Measurements from ENCODE around the gene FOXP1.
A peak's percentile ranks its signal among the peaks of the same experiment; 100 is the strongest.

The FOXP1 gene

GRCh38 chr3:71583566-71584393 lies at the start of gene FOXP1:
FOXP1 (minus strand) TSS chr3:71583728; CDS start chr3:71198381, 385,347 bp downstream.
- Histone ChIP-seq H3K4me2 (ENCODE audit: low read length) (peak within 1 kb of the TSS; percentile 98), H3K27me3 (ENCODE audit: control insufficient read depth, low read length) (no peaks in the 10 kb centered on the region), H3K4me1 (ENCODE audit: control insufficient read depth, low read length) (peaks cover 29% of the 10 kb centered on the region), H3K27ac (ENCODE audit: low read depth, low read length) (peak within 1 kb of the TSS; percentile 92), H3K4me3 (ENCODE audit: low read length) (peak within 1 kb of the TSS; percentile 81), H3K79me2 (ENCODE audit: control insufficient read depth, low read length) (peaks cover 78% of the 10 kb centered on the region), H3F3A (ENCODE audit: control insufficient read depth, insufficient read depth) (peaks cover 40% of the 10 kb centered on the region), H3K36me3 (ENCODE audit: control insufficient read depth, low read length) (peaks cover 42% of the 10 kb centered on the region), H4K20me1 (ENCODE audit: control insufficient read depth, insufficient read depth, low read depth, low read length) (no peaks in the 10 kb centered on the region), H3K9me2 (replicated peaks; ENCODE audit: control insufficient read depth, low read length) (no peaks in the 10 kb centered on the region), H3K9me3 (ENCODE audit: control insufficient read depth, insufficient read depth, low read length) (no peaks in the 10 kb centered on the region)
- TF ChIP-seq EZH2phosphoT487 (IDR thresholded peaks at IDR 0.05; ENCODE audit: borderline replicate concordance, low read length): no peak
- TF ChIP-seq, protein P1, sequence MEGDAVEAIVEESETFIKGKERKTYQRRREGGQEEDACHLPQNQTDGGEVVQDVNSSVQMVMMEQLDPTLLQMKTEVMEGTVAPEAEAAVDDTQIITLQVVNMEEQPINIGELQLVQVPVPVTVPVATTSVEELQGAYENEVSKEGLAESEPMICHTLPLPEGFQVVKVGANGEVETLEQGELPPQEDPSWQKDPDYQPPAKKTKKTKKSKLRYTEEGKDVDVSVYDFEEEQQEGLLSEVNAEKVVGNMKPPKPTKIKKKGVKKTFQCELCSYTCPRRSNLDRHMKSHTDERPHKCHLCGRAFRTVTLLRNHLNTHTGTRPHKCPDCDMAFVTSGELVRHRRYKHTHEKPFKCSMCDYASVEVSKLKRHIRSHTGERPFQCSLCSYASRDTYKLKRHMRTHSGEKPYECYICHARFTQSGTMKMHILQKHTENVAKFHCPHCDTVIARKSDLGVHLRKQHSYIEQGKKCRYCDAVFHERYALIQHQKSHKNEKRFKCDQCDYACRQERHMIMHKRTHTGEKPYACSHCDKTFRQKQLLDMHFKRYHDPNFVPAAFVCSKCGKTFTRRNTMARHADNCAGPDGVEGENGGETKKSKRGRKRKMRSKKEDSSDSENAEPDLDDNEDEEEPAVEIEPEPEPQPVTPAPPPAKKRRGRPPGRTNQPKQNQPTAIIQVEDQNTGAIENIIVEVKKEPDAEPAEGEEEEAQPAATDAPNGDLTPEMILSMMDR (IDR thresholded peaks at IDR 0.05; ENCODE audit: low read depth, low read length, poor library complexity, severe bottlenecking): no peak

DNA sequence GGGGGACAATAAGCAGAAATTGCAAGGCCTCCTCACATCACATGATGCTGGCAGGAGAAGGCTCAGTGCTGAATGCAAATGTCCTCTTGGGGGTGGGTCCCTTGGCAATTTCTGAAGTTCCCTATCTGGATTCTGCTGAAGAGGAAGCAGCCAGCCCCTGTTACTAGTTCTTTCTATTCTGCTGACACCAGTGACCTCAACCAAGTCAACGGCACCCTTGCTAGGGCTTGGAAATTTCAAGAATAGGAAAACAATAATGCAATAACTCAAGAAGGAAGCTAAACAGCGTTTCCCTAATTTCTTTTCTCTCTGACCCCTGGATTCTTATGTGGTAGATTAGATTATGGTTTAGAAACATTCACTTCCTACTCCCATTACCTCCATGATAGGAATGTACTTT lies 46.2 kb upstream of the FOXP1 start:
- Histone ChIP-seq H3K4me1 (ENCODE audit: control insufficient read depth, low read length) (0 out of 2 replicates have a peak, but pooled peaks cover 5% of the 10 kb centered on the region), H3K9me3 (ENCODE audit: control insufficient read depth, insufficient read depth, low read length) (no peaks in the 10 kb centered on the region; the same call in 1 of the 2 replicates), H3K4me2 (ENCODE audit: low read length) (no peak overlapping the region), H3F3A (ENCODE audit: control insufficient read depth, insufficient read depth) (no peaks in the 10 kb centered on the region), H3K79me2 (ENCODE audit: control insufficient read depth, low read length) (no peaks in the 10 kb centered on the region), H3K27me3 (ENCODE audit: control insufficient read depth, low read length) (no peaks in the 10 kb centered on the region), H3K27ac (ENCODE audit: low read depth, low read length) (no peak overlapping the region), H3K36me3 (ENCODE audit: control insufficient read depth, low read length) (no peaks in the 10 kb centered on the region), H3K4me3 (ENCODE audit: low read length) (no peak overlapping the region), H3K9me2 (replicated peaks; ENCODE audit: control insufficient read depth, low read length) (no peaks in the 10 kb centered on the region), H4K20me1 (ENCODE audit: control insufficient read depth, insufficient read depth, low read depth, low read length) (no peaks in the 10 kb centered on the region)
- TF ChIP-seq, protein P1 (IDR thresholded peaks at IDR 0.05; ENCODE audit: low read depth, low read length, poor library complexity, severe bottlenecking): no peak
- TF ChIP-seq EZH2phosphoT487 (IDR thresholded peaks at IDR 0.05; ENCODE audit: borderline replicate concordance, low read length): no peak

- Histone ChIP-seq H3K4me1 (ENCODE audit: control insufficient read depth, low read length) (0 out of 2 replicates have a peak, but pooled peaks cover 5% of the 10 kb centered on the region), H3K4me3 (ENCODE audit: low read length) (no peak overlapping the region), H3K9me2 (replicated peaks; ENCODE audit: control insufficient read depth, low read length) (no peaks in the 10 kb centered on the region), H4K20me1 (ENCODE audit: control insufficient read depth, insufficient read depth, low read depth, low read length) (no peaks in the 10 kb centered on the region), H3F3A (ENCODE audit: control insufficient read depth, insufficient read depth) (no peaks in the 10 kb centered on the region), H3K9me3 (ENCODE audit: control insufficient read depth, insufficient read depth, low read length) (no peaks in the 10 kb centered on the region; the same call in 1 of the 2 replicates), H3K27ac (ENCODE audit: low read depth, low read length) (no peak overlapping the region), H3K36me3 (ENCODE audit: control insufficient read depth, low read length) (no peaks in the 10 kb centered on the region), H3K4me2 (ENCODE audit: low read length) (no peak overlapping the region), H3K27me3 (ENCODE audit: control insufficient read depth, low read length) (no peaks in the 10 kb centered on the region), H3K79me2 (ENCODE audit: control insufficient read depth, low read length) (no peaks in the 10 kb centered on the region)
- TF ChIP-seq, protein P1 (IDR thresholded peaks at IDR 0.05; ENCODE audit: low read depth, low read length, poor library complexity, severe bottlenecking): no peak
- no peak for TF ChIP-seq EZH2phosphoT487 (IDR thresholded peaks at IDR 0.05; ENCODE audit: borderline replicate concordance, low read length)
Measured at GRCh38 chr3:71629289-71629688, 45.8 kb upstream of the FOXP1 start.
